ENCODE measurements around the gene PCNA.

DNA sequence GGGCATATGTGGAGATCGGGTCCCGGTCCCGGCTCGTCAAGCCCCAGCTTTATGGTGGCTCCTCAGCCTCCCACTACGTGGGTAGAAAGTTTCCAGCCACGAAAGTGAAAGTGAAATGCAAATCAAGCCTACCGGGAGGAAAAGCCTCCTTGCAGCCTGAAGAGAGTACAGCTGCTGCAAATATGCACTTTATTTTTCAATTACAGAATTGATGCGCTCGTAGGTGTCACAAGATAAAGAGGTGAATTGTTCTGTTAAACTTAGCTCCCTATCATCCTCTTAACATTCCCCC is 373 bp upstream of the PCNA start:
- TF ChIP-seq, protein P1, sequence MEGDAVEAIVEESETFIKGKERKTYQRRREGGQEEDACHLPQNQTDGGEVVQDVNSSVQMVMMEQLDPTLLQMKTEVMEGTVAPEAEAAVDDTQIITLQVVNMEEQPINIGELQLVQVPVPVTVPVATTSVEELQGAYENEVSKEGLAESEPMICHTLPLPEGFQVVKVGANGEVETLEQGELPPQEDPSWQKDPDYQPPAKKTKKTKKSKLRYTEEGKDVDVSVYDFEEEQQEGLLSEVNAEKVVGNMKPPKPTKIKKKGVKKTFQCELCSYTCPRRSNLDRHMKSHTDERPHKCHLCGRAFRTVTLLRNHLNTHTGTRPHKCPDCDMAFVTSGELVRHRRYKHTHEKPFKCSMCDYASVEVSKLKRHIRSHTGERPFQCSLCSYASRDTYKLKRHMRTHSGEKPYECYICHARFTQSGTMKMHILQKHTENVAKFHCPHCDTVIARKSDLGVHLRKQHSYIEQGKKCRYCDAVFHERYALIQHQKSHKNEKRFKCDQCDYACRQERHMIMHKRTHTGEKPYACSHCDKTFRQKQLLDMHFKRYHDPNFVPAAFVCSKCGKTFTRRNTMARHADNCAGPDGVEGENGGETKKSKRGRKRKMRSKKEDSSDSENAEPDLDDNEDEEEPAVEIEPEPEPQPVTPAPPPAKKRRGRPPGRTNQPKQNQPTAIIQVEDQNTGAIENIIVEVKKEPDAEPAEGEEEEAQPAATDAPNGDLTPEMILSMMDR (IDR thresholded peaks at IDR 0.05), result no peak
- TF ChIP-seq EP300 (IDR thresholded peaks at IDR 0.05; ENCODE audit: low read depth), result no peak
- TF ChIP-seq POLR2A (IDR thresholded peaks at IDR 0.05), result no peak

All from transverse colon (tissue), 3 donors.